Measurements from ENCODE around the gene METTL26.

DNA sequence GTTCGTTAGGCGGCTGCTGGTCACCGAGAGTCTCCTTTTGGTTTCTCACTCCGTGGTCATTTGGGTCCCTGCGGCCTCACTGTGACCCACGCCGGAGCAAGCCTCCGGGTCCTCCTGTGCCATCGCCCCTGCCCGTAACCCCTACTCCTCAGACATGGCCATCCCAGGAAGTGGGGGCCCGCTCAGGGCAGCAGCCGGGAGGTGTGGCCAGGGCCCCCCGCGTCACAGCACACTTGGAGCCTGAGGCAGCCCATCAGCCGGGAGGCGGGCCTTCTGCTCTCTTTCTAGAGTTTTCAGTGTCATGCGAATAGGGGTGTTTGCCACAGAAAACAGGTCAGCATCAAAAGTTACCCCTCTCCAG is 13.2 kb downstream of the METTL26 start:
- TF ChIP-seq CTCF (IDR thresholded peaks at IDR 0.05; ENCODE audit: insufficient read depth, low read length, poor library complexity, severe bottlenecking) (no peak), EZH2phosphoT487 (conservative IDR thresholded peaks at IDR 0.05; ENCODE audit: low read length) (no peak)
